NCI-H748 (cell line): Measurements from ENCODE around the gene HHAT.

Experiments
- DNase-seq: peaks from one replicate; lab custom pipeline; 2025; ENCODE audit not compliant: unreplicated experiment; lab: John Stamatoyannopoulos, UW

HHAT gene

GRCh38 chr1:210437111-210437510, 108.4 kb downstream of the HHAT start:
- DNase-seq = no peak

DNA sequence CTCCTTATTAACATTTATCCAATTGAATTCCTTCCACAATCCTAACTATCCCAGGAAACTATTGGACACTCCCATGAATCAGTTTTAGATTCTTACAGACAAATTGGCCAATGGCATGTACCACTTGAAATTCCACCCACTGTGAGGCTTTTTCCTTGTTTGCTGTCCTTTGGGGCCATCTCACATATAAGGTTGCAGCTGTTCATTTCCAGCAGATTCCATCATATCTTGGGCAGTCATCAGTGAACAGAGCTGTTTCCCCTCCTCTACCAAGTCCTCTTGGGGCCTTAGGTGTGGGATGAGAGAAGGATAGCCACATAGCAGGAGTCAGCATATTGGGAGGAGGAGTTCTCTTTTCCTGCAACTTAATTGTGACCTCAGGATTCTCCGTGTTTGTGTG, 109.1 kb downstream of the HHAT start:
- no peak for DNase-seq

DNA sequence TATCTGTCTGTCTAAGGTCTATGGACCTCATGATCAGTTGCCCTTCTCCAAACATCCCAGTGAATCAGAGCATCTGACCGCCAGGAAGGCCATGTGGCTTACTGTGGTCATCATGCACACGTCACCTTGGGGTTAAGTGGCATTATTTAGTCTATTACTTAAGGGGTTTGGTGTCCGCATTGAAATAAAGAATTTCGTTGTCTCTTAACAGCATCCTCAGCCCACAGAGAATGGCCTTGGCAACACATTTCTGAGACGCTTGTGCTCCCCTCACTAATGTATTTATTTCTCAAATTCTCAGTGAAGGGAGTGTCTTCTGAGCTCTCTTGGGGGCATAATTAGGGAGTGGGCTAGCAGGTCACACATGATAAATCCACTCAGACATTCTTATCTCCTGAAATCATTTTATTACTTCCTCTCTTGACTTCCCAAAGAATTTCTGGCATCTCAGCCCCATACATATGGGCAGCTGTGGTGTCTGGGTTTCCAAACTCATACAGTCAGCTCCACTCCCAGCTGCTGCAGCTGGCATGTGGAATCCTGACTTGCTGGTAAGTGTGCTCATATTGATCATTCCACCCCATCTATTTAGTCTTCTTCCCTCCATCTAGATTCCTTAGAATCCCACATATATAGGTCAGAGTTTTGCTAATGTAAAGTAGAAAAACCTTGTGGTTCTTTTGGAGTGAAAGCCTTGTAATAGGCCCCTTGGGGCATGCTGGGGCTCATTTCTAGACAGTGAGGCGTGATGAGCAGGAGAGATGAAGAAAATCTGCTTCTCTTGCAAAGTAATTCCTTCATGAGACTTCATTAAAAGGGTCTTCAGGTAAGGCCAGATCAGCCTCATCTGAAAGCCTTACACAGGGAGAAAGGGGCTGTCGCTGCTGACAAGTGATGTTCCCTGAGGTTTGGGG, 110.5 kb downstream of the HHAT start:
- no peak for DNase-seq

- no peak for DNase-seq
Observed at GRCh38 chr1:210440081-210440480, 111.4 kb downstream of the HHAT start.

GRCh38 chr1:210441028-210441427, 112.3 kb downstream of the HHAT start:
- no peak for DNase-seq

DNA sequence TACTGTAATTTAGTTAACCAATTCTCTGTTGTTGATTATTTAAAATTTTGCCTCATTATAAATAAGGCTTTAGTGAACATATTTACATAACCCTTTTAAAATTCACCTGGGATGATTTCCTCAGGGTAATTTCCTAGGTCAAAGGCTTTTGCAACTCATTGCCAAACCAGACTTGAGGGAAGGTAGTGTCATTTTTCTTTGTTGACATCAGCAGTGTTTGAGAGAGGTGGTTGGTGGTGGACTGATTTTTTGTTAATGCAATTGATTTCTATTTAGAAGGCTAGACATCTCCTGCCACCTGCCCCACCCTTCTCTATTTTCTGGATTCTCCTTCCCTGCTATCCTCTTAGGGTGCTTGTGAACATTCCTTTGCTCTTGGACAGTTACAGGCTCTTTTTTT, 116.8 kb downstream of the HHAT start:
- DNase-seq = no peak

DNA sequence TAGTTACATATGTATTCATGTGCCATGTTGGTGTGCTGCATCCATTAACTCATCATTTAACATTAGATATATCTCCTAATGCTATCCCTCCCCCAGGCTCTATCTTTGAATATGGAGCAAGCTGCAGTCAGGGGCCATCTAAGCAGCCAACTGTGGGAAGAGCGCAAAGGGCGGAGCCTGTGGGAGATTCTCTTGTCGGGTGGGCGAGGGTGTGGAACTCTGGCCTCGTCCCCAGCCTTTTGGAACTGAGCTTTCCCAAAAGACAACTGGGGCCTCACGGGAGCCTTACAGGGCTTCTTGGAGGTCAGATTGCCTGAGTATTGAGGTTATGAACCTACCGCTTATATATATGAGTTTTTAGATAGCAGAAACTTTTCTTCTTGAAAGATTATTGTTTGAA, 117.2 kb downstream of the HHAT start:
- no peak for DNase-seq

DNA sequence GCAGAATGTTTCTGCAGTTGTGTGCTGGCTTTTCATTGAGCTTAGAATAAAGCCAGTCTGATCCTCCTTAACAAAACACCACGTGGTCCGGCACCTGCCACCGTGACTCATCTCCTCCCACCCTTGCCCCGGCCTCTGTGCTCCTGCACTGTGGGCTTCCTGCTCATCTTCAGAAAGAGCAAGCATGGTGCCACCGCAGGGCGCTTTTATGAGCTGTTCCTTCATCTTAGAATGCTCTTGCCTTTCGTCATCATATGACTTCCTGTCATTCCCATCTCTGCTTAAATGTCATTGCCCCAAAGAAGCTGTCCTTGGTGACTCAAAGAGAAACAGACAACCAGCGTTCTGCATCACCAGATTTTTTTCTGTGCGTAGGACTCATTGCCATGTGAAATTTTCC, 117.8 kb downstream of the HHAT start:
- DNase-seq = peak; percentile 45

- DNase-seq = no peak
Observed at GRCh38 chr1:210447456-210448057, 118.9 kb downstream of the HHAT start.

- DNase-seq = peak; percentile 62
Observed at GRCh38 chr1:210448297-210448892, 119.7 kb downstream of the HHAT start.

DNA sequence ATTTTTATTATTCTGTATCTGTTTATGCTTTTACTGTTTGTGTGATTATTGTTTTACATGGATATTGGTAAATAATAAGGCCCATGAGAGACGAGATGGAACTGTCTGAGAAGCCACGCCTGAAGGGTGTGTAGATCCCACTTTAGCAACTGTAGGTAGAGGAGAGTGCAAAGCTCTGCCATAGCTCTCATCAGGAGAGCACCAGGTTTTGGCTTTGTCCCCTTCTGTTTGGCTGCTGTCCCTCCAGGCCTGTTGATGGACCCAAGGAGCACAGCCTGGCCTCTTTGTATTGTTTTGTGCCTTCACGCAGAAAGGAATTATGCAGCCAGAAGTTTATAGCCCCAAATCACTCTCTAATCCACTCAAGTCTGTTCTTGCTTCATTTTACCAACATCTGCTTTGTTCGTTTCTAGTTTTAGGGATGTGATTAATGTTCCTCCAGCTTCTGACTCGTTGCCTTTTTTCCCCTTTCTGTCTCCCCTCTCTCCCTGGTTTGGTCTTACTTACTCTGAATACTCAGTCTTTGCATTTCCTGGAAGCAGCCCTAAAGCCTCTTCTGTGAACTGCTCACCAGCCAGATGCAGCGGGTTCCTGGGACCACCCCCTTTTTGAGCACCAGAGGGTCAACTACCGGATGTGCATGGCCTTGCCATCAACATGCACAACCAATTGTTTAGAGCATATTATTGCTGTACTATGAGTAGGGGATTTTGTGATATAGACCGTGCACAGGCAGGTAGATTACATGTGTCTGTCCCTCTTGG, 127.3 kb downstream of the HHAT start:
- no peak for DNase-seq

DNA sequence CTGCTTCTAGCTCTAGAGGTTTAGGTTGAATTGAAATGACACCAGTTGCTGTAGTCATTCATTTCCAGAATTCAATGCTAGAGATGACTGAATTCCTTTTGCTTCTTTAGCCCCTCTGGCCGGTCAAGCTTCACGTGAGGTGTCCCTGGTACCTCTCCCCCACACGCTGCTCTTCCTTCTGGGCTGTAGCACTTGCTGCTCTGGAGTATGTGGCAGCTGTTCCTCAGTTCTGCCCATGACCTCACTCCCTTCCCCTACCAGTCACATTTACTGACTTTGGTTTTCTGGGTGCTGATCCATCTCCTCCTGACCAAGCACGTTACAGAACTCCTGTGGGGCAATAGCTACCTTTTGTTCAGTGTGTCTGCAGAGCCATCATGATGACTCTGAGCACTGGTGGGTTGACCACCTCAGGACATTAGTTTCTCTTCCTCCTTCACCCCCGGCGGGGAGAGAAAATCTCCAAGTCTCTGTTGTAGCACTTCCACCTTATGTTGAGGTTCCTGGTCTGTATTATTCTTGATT, 128.1 kb downstream of the HHAT start:
- DNase-seq = no peak

DNA sequence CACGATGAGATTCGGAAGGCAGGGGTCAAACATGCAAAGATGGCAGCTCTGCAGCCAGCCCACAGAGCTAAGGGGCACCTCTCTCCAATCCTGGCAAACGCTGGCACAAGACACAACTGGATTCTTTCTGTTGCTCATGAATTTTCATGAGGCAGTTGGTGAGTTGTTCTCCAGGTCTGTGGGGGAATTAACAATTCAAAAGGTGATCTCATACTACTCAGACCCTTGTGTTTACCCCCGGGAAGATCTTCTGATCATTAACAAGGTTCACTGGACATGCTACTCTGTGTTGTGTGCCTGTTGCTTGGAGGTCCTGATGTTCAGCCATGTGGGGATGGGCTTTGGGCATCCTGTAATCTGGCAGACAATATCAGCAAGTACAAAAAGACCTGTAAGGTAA, 128.9 kb downstream of the HHAT start:
- no peak for DNase-seq

GRCh38 chr1:210464519-210465039, 135.9 kb downstream of the HHAT start:
- DNase-seq = peak; percentile 72

DNA sequence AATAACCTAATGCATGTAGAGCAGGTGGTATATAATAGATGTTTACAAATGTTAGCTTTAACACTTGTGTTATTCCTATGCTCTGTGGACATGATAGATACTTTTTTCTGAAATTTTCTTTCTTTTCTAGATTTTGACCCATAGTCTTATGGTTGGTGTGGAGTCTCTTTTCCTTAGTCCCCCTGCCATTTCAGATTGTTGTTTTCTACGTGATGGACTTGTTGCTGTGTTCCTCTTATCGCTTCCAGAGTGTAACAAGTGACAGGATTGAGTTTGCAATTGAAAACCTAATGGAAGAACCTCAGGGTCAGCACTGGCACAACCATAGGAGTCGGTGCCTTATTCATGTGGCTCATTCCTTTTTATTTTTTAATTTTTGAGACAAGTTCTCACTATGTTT, 136.4 kb downstream of the HHAT start:
- DNase-seq = no peak

DNA sequence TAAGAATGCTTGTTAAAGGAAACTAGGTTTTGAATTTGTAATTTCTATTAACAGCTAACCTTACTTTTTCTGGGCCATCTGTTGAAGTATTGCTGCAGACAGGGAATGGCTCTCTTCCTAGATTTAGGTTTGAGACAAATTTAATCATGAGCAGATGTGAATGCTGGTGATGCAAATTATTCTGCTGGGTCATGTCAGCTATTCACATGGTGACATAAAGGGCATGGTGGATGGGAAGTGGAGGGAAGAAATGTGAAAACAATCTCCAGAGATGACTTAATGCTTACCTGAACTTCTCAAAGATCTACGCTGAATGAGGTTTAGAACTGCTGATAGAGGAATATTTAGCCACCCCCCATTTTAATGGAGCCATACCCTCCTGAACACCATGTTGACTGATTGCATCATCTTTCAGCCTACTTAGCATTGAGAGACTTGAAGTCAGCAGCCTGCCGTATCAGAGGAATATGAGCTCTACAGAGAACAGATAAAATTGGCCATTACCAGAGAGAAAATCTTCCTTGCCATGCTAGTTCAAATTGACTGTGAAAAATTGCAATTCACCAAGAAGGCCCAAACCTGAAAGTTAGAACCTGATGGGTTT, 138.8 kb downstream of the HHAT start:
- no peak for DNase-seq

DNA sequence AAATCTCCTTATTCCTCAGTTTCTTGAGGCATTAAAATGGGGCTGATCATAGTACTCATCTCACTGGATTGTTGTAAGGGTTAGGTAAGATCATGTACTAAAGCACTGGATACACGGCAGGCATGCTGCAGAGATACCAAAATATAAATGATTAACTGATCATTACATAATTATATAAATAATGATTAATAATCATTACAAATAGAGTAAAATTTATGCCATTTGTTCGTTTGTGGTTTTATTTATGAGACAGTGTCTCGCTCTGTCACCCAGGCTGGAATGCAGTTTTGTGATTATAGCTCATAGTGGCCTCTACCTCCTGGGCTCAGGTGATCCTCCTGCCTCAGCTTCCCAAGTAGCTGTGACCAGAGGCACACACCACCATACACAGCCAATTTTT, 140.7 kb downstream of the HHAT start:
- no peak for DNase-seq

- no peak for DNase-seq
Observed at GRCh38 chr1:210475321-210475720, 146.6 kb downstream of the HHAT start.

GRCh38 chr1:210475806-210476205, 147.1 kb downstream of the HHAT start:
- DNase-seq = no peak

DNA sequence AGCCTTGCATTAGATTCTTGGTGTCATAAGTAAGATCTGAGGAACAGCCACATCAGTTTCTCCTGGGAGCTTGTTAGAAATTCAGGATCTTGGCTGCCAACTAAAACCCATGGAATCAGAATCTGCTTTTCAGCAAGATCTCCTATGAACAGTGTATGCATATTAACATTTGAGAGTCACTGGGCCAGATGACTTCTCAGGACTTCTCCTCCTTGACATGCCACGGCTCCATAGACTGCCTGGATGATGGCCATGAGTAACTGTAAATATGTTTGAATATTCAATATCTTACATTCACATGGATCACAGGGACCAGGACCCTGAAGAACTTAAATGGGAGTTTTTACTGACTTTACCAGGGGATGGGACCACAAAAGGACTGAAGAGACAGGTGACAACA, 148.0 kb downstream of the HHAT start:
- DNase-seq = no peak
